Measurements from ENCODE around the gene CD14.
"Not testable (repeated sequence)": the region's sequence is repeated elsewhere in the genome, so short reads cannot be mapped to it uniquely, and the experiment has no call there.

The CD14 gene

DNA sequence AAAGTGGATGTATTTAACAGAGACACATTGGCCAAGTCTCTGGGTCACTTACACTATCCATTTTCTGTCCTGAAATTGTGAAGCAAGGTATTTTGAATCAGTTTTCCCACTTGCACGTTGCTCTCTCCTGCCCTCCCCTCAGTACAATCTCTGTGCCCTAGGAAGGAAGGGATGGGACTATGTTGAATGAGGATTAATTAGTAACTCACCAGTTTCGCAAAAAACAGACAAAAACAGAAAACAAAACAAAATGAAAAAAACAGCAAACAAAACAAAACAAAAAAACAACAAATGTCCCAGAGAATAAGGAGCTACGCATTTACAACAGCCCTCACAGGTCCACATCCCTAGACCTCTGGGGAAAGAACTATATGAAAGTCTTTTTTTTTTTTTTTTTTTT, 1.1 kb upstream of the CD14 start:
- no peak for DNase-seq

DNA sequence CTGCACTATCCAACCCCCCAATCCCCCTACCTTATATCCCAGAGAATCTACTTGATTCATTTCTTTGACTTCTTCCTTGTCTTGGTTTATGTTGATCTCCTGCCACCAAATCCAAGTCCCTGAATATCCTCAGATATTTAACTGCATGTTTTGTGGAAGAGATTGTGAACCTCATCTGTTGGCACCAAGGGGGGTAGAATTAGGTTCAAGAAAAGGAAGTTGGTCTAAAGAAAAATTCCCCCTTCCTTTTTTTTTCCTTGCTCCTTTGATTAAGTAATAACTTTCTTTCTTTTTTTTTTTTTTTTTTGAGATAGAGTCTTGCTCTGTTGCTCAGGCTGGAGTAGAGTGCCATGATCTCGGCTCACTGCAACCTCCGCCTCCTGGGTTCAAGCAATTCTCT, 526 bp upstream of the CD14 start:
- no peak for DNase-seq

DNA sequence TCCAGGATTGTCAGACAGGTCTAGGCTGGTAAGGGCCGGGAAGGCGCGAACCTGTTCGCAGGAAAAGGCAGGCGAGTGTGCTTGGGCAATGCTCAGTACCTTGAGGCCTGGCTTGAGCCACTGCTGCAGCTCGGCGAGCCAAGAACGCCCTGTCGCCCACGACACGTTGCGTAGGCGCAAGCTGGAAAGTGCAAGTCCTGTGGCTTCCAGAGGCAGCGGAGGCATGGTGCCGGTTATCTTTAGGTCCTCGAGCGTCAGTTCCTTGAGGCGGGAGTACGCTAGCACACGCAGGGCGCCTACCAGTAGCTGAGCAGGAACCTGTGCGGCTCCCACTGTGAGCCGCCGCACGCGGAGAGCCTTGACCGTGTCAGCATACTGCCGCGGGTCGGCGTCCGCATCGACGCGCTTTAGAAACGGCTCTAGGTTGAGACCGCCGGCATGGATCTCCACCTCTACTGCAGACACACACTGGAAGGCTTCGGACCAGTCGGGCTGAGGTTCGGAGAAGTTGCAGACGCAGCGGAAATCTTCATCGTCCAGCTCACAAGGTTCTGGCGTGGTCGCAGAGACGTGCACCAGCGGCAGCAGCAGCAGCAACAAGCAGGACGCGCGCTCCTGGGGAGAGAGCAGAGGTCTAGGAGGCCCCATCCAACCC, 482 bp downstream of the CD14 start:
- DNase-seq, result peak; percentile 63

DNA sequence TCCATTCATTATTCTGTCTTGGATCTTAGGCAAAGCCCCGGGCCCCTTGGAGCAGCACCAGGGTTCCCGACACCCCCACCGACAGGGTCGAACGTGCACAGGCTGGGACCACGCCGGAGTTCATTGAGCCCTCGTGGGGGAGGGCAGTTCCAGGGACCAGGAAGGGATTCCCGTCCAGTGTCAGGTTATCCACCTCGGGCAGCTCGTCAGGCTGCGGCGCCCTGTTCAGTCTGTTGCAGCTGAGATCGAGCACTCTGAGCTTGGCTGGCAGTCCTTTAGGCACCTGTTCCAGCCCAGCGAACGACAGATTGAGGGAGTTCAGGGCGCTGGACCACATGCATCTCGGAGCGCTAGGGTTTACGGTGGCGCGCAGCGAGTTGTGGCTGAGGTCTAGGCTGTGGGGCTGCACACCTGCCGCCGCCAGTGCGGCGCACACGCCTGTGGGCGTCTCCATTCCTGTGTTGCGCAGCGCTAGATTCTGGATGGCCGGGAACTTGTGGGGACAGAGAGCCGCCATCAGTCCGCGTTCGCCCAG, 1.1 kb downstream of the CD14 start:
- no peak for DNase-seq

DNA sequence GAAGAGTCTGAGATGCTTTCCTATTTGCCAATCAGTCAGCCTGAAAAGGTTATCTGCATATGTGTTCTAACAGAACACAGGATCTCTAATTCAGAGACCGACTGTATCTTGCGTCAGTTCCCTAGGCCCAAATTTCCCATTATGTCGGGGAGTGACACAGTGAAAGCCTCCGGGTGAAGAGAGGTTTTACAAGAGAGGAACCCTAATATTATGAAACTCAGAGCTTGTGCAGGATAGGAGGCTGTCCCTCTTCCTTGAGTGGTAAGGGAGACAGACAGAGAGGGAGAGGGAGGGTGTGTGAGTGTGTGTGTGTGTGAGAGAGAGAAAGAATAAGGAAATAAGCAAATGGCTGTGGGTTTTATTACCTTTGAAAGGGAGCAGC, 1.9 kb downstream of the CD14 start:
- DNase-seq, result no peak

DNA sequence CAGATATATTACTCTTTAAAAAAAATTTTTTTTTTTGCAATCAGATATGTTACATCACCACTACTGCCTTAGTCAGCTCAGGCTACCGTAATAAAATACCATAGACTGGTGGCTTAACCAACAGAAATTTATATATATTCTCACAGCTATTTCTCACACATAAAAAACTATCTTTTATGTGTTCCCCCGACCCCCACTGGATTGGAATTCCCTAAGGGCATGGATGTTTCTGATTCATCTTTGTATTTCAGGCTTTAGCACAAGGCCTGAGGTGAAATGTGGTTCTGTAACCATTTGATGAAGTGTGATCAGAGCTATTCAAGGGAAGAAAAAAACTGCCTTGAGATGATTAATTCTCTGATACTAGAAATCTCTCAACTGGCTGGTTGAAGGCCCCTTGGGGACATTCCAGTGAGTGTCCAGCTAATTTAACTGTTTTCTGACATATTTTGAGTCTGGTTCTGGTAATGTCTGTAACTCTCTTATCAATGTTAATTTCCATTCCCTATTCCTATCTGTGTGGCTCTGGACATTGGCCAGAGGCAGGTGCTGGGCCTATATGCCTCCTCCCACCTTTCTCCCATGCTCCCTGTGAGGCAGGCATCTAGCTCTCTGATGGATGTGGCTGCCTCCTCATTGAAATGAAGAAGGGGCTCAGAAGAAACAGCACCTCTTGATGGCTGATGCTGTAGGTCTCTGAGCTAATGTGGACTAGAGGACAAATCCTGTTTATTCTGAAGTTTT, 2.5 kb downstream of the CD14 start:
- DNase-seq, result peak; percentile 84

DNA sequence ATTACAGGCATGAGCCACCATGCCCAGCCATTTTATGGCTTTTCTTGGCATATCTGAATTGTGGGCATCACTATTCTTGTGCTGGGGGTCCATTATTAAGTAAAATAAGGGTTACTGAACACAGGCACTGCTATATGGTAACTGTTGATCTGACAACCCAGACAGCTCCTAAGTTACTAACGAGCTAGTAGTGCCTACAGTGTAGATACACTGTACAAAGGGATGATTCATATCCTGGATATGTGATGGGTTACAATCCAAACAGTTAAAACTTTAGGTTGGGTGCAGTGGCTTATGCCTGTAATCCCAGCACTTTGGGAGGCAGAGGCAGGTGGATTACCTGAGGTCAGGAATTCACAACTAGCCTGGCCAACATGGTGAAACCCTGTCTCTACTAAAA, 4.3 kb downstream of the CD14 start:
- peak; percentile 32 for DNase-seq

DNA sequence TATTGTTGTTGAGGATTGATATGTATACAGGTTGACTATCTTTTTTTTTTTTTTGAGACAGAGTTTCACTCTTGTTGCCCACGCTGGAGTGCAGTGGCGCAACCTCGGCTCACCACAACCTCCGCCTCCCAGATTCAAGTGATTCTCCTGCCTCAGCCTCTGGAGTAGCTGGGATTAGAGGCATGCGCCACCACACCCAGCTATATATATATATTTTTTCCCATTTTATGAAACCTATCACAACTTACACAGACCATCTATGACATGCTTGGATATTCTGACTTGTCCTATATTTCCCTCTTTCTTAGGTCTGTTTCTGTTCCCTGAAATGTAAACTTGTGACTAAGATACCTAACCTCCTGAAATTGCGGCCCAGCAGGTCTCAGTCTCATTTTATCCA, 5.0 kb downstream of the CD14 start:
- DNase-seq, result no peak

DNA sequence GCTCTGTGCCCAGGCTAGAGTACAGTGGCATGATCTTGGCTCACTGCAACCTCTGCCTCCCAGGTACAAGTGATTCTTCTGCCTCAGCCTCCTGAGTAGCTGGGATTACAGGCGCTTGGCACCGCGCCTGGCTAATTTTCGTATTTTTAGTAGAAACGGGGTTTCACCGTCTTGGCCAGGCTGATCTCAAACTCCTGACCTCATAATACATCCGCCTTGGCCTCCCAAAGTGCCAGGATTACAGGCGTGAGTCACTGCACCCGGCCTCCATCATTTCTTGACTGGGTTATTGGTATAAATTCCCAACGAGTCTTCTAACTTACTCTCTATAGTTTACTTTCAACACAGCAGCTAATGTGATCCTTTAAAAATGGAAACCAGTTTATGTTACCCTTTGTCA, 8.1 kb downstream of the CD14 start:
- DNase-seq, result not testable (repeated sequence)

DNA sequence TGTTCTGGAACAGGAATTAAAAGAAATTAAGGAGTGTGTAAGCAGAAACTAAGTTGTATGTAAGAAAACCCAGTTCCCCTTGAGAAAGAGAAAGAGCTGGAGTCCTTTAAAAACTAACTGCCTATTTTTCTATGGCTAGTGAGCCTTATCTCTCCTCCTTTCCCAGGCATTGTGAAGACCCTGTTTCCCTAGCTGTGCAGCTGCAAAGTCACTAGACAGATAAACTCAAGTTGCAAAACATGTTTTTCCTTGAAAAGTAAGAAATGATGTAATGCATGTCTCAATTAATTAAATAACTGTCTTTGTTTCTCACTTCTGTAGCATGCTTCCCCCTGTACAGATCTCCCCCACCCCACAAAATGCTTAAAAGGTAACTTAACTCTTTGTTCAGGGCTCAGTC, 9.9 kb downstream of the CD14 start:
- DNase-seq, result not testable (repeated sequence)

DNA sequence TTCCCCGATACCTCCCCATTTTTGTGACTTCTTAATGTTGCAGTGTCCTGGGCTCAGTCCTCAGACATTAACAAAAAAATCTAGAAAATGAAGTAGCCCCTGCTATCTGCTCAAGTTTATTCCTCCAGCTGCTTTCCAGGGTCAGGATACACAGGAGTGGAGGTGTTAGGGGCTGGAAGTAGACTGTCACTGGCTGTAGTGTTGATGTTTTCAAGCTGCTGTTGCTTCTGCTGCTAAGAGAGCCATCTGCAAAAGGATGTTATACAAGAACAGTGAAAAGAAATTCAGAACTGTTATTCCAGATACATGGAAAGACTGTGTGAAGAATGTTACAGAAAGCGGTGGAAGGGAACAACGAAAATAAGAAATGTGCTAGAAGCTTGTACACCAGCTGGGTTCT, 10.7 kb downstream of the CD14 start:
- no peak for DNase-seq

DNA sequence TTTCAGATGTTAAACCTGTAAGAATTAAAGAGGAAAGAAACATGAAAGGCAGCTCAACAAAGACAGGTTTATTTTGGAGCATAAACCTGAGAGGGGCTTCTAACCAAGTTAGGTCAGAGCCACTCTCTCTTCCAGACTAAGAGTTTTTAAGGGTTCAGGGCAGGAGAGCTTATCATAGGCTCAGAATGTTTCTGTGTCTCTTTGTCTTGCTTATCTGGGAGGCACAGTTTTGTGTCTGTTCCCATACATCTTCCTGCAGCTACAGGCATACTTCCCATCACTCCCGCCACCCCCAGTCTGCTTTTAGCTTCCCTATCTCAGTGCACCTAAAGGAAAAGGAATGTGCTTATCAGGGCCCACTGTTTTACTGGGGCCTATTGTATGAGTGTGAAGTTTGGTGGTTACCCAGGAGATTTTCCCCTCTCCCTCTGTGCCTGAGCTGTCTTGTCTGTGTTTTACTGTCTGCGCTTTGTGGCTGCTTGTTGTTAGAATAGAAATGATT, 21.9 kb downstream of the CD14 start:
- DNase-seq, result no peak

DNA sequence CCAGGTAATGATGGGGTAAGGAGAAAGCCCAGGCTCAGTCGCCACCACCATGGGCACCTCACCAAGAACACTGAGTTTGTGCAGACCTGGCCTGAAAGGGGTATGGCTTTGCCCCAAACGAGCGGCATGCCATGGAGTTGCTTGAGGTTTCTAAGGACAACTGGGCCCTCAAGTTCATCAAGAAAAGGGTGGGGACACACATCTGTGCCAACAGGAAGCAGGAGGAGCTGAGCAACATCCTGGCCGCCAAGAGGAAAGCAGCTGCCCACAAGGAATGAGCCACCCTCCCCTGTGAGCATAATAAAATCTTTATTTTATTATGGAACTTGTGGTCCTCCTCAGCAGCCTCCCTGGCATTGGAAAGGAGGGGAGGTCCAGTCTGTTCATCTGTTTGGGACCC, 23.8 kb downstream of the CD14 start:
- DNase-seq, result no peak

DNA sequence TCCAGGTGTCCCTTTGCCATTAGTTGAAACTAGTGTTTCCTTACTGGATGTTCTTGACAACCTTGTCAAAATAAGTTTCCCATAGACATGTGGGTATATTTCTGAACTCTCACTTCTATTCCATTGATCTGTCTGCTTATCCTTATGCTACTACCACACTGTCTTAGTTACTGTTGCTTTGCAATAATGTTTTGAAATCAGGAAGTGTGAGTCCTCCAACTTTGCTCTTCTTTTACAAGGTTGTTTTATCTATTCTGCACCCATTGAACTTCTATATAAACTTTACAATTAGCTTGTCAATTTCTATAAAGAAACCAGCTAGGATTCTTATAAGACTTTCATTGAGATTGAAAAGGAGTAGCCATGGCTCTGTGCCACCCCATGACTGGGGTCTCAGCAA, 24.3 kb downstream of the CD14 start:
- no peak for DNase-seq

DNA sequence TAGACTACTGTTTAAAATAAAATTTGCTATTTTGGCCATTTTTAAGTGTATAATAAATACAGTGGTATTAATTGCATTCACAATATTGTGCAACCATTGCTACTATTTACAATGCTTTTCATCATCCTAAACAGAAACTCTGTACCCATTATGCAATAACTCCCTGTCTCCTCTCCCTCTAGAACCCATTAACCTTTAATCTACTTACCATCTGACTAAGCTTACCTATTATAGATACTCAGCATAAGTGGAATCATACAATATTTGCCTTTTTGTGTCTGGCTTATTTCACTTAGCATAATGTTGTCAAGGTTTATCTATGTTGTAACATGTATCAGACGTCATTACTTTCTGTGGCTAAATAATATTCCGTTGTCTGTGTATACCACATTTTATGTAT, 25.9 kb downstream of the CD14 start:
- no peak for DNase-seq

DNA sequence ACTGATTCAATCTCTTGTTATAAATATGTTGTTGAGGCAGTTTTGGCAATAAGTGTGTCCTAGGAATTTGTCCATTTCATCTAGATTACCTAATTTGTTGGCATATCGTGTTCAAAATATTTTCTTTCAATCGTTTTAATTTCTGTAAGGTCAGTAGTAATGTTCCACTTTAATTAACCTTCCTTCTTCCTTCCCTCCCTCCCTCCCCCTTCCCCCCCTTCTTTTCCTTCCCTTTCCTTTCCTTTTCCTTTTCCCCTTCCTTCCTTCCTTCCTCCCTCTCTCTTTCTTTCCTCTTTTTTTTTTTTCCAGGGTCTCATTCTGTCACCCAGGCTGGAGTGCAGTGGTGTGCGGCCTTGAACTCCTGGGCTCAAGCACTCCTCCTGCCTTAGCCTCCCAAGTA, 27.1 kb downstream of the CD14 start:
- DNase-seq, result no peak

DNA sequence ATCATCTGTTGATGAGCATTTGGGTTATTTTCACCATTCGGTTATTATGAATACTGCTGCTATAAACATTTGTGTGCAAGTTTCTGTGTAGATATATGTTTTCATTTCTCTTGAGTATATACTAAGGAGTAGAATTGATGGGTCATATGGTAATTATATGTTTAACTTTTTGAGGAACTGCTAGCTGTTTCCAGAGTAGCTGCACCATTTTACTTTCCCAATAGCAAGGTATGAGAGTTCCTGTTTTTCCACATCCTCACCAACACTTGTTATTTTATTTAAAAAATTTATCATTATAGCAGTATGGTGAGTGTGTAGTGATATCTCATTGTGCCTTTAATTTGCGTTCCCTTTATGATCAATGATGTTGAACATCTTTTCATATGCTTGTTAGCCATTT, 29.2 kb downstream of the CD14 start:
- no peak for DNase-seq

DNA sequence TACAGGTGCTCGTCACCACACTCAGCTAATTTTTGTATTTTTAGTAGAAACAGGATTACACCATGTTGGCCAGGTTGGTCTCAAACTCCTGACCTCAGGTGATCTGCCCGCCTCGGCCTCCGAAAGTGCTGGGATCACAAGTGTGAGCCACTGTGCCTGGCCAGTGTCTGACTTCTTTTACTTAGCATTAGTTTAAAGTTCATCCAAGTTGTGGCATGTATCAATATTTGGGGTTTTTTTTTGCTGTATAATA, 29.6 kb downstream of the CD14 start:
- DNase-seq, result not testable (repeated sequence)

DNA sequence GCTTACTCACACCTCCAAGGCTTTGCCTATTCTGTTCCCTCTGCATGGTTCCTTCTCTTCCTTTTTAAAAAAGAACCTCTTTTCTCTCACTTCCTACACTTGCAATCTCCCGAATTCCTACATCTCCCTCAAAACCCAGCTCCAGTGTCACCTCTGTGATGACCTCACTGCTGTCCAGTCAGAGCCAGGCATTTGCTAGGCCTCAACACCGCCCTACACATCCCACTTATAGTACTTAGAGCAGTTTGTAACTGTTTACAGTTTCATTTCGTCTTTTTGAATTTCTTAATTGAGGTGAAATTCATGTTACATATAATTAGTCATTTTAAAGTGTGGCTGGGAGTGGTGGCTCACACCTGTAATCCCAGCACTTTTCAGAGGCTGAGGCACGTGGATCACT, 30.8 kb downstream of the CD14 start:
- DNase-seq, result peak; percentile 17

DNA sequence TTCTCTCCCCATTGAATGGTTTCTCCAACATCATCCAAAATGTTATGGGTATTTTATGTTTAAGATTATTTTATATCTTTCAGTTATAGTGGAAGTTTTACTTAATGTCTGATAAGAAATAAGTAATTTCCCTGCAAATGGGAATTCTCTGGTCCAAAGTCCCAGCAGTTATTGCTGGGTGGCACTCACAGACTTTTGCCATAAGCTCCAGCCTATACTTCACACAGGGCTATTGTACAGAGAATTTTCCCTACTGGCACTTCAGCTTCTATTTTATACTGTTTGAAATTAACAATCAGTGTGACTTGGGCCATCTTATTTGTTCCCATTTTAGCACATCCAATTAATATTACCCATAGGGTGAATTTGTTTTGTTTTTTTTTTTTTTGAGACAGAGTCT, 32.9 kb downstream of the CD14 start:
- DNase-seq, result no peak

DNA sequence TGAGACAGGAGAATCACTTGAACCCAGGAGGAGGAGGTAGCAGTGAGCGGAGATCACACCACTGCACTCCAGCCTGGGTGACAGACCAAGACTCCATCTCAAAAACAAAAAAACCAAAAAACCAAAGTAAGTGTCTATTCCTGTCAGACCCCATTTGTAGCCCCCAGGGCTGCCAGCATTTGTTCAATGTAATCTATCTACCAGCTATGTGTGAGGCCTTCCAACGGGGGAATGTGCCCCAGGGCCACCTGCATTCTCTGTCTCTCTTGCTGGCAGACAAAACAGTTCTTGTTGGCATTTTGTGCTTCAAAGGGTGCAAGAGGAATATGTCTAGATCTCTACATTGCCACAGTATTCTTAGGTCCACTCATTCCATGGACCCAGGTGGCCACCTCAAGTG, 34.1 kb downstream of the CD14 start:
- DNase-seq, result no peak

DNA sequence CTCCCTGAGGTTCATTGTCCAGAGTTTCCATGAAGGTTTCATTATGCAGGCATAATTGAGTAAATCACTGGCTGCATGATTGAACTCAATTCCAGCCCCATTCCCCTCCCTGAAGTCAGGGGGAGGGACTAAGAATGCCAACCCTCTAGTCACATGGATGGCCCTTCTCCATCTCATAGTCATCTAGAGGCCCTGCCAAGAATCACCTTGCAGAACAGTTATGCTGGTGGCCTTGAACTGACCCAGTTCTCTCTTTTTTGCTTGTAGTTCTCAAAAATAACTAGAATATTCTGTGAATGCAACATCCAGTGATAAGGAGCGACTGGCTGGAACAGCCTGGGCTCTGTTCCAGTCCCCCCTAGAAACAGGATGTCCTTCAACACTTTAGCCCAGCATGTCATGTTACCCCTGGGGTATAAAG, 36.6 kb downstream of the CD14 start:
- DNase-seq, result no peak

DNA sequence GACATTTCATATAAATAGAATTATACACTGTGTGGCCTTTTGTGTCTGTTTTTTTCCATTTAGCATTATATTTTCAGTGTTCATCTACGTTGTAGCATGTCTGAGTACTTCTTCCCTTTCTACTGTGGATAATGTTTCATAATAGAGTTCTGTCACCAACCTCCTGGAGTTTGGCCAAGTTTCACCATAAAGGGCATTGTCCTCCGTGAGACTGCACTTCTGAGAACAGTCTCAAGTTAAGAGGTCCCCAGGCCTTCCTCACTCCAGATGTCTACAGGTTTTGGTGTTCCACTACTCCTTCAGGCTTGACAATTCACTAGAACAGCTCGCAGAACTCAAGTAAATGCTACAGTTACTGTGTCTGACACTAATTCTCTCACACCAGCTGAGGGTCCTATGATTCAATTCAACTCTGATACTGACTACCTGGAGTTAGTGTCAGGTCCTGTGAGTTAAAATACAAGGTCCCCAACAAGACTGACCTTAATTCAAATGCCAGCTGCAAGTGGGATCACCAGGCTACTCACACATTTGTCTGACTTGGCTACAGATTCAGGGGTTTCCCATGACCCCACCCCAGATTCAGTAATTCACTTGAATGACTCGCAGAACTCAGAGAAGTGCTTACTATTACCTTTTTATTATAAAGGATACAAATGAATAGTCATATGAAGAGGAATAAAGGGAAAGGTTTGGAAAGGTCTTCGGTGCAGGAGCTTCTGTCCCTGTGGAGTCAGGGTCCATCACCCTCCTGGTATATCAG, 37.3 kb downstream of the CD14 start:
- no peak for DNase-seq

DNA sequence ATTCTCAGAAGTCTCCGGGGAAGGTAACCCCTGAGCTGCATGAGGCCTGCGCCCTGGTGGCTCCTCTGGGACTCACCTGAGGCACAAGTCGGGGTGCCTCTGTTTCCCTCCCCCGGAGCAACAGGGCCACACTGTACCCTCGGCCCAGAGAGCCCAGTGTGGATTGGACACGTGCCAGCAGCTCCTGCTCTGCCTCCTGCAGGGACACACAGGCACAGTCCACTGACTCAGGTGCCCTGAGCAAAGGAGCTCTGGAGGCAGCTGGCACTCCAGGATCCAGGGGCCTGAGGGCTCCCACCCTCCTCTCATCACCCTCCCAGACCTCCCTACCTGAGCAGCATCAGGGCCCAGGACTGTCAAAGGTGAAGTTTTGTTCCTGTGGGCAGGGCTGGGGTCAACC, 38.8 kb downstream of the CD14 start:
- DNase-seq, result no peak

All from EL (cell line).